Measurements from ENCODE around the gene LYRM4. TPM values are rescaled to one million over a fixed set of nuclear protein-coding genes. Genes with fewer than 3 reads are reported as not detected.

LYRM4 gene
- total and polyA plus RNA-seq, 2 donors (not counting 1 experiment from before 2014, with no cell fraction given) = 22.1 to 29.5 TPM

- no peak overlapping the region for H3K27ac ChIP-seq (ENCODE audit: low read length in 2 of 2)
- WGBS (ENCODE audit: insufficient coverage) = 86% methylated on average over 3 of the region's 4 CpGs
- no peaks in the 10 kb centered on the region for H3K27me3 Mint-ChIP-seq
- DNase-seq = no peak
- TF ChIP-seq EZH2 (IDR thresholded peaks at IDR 0.05; ENCODE audit: borderline replicate concordance, insufficient read depth, low read depth, low read length, poor library complexity, severe bottlenecking) = no peak
- no peak for TF ChIP-seq CTCF (IDR thresholded peaks at IDR 0.05)
- no peak overlapping the region for H3K4me3 ChIP-seq (ENCODE audit: control extremely low read depth in 1 of 5, extremely low read depth in 1 of 5, insufficient read depth in 1 of 5, low read depth in 2 of 5, low read length in 4 of 5)
- peaks cover 3 to 5% of the 10 kb centered on the region in 2 donors for H3K4me1 ChIP-seq (ENCODE audit: control insufficient read depth in 2 of 2, insufficient read depth in 2 of 2, low read length in 2 of 2)
- intact Hi-C loops (cut with micrococcal nuclease) = no loop called here
- peaks cover 0 to 2% of the 10 kb centered on the region in 2 experiments for H3K36me3 ChIP-seq (replicated peaks in 1 of 2; ENCODE audit: control extremely low read depth in 1 of 2, control insufficient read depth in 1 of 2, extremely low read depth in 1 of 2, insufficient read depth in 2 of 2, low read length in 1 of 2)
- no peaks in the 10 kb centered on the region for H3K9me3 Mint-ChIP-seq (ENCODE audit: insufficient read depth)
- no peaks in the 10 kb centered on the region for H3K27me3 ChIP-seq (replicated peaks in 1 of 4; ENCODE audit: control extremely low read depth in 1 of 4, control insufficient read depth in 3 of 4, insufficient read depth in 4 of 4, low read length in 3 of 4)
- no peak overlapping the region for H3K4me3 Mint-ChIP-seq
- peaks cover 62% of the 10 kb centered on the region for H3K79me2 ChIP-seq (ENCODE audit: control insufficient read depth, insufficient read depth, low read length)
- no peak overlapping the region for H2AFZ ChIP-seq (ENCODE audit: insufficient read depth, low read depth, low read length, poor library complexity, severe bottlenecking)
- CTCF ChIA-PET = interaction anchor here (7.6 kb wide), 1 partner anchor 166 kb away, joined by 192 read pairs; no protein-coding TSS in a partner anchor
- H3K9me3 ChIP-seq (ENCODE audit: control extremely low read depth in 1 of 3, control insufficient read depth in 2 of 3, insufficient read depth in 1 of 3, low read length in 2 of 3) = no peaks in the 10 kb centered on the region
- peaks cover 17% of the 10 kb centered on the region for H3K4me1 Mint-ChIP-seq
- H4K20me1 ChIP-seq (ENCODE audit: control insufficient read depth, insufficient read depth, low read length, poor library complexity, severe bottlenecking) = peaks cover 16% of the 10 kb centered on the region
- POLR2A ChIA-PET = no interaction called here
- no peak for ATAC-seq (ENCODE audit: low read depth)
- H3K27ac Mint-ChIP-seq = no peak overlapping the region
- no peak overlapping the region for H3K4me2 ChIP-seq (replicated peaks; ENCODE audit: low read depth, low read length, poor library complexity, severe bottlenecking)
- H3K9ac ChIP-seq (ENCODE audit: low read length) = no peak overlapping the region
Observed at GRCh38 chr6:5308066-5308465, 47.3 kb upstream of the LYRM4 start.

GRCh38 chr6:5307058-5307457 is 46.3 kb upstream of the LYRM4 start:
- DNase-seq (no peak), ATAC-seq (ENCODE audit: low read depth) (no peak)
- CTCF ChIA-PET = interaction anchor here (0.6 to 7.6 kb wide), 2 partner anchors 165 to 248 kb away, joined by 3 to 192 read pairs; no protein-coding TSS in a partner anchor
- H3K9me3 Mint-ChIP-seq (ENCODE audit: insufficient read depth) = no peaks in the 10 kb centered on the region
- peaks cover 0 to 2% of the 10 kb centered on the region in 2 experiments for H3K36me3 ChIP-seq (replicated peaks in 1 of 2; ENCODE audit: control extremely low read depth in 1 of 2, control insufficient read depth in 1 of 2, extremely low read depth in 1 of 2, insufficient read depth in 2 of 2, low read length in 1 of 2)
- peaks cover 72% of the 10 kb centered on the region for H3K79me2 ChIP-seq (ENCODE audit: control insufficient read depth, insufficient read depth, low read length)
- no peak overlapping the region for H3K4me3 Mint-ChIP-seq
- no peak overlapping the region for H3K9ac ChIP-seq (ENCODE audit: low read length)
- no peaks in the 10 kb centered on the region for H3K27me3 ChIP-seq (replicated peaks in 1 of 4; ENCODE audit: control extremely low read depth in 1 of 4, control insufficient read depth in 3 of 4, insufficient read depth in 4 of 4, low read length in 3 of 4)
- no peak overlapping the region for H3K4me2 ChIP-seq (replicated peaks; ENCODE audit: low read depth, low read length, poor library complexity, severe bottlenecking)
- H3K9me3 ChIP-seq (ENCODE audit: control extremely low read depth in 1 of 3, control insufficient read depth in 2 of 3, insufficient read depth in 1 of 3, low read length in 2 of 3) = no peaks in the 10 kb centered on the region
- peaks cover 16% of the 10 kb centered on the region for H4K20me1 ChIP-seq (ENCODE audit: control insufficient read depth, insufficient read depth, low read length, poor library complexity, severe bottlenecking)
- TF ChIP-seq CTCF (IDR thresholded peaks at IDR 0.05) = no peak
- no peak for TF ChIP-seq EZH2 (IDR thresholded peaks at IDR 0.05; ENCODE audit: borderline replicate concordance, insufficient read depth, low read depth, low read length, poor library complexity, severe bottlenecking)
- H3K27ac Mint-ChIP-seq = no peak overlapping the region
- H3K4me1 Mint-ChIP-seq = peaks cover 19% of the 10 kb centered on the region
- no peak overlapping the region for H3K4me3 ChIP-seq (ENCODE audit: control extremely low read depth in 1 of 5, extremely low read depth in 1 of 5, insufficient read depth in 1 of 5, low read depth in 2 of 5, low read length in 4 of 5)
- H2AFZ ChIP-seq (ENCODE audit: insufficient read depth, low read depth, low read length, poor library complexity, severe bottlenecking) = no peak overlapping the region
- POLR2A ChIA-PET = no interaction called here
- H3K27ac ChIP-seq (ENCODE audit: low read length in 2 of 2) = no peak overlapping the region
- intact Hi-C loops (cut with micrococcal nuclease) = no loop called here
- no peaks in the 10 kb centered on the region for H3K27me3 Mint-ChIP-seq
- peaks cover 9 to 15% of the 10 kb centered on the region in 2 donors for H3K4me1 ChIP-seq (ENCODE audit: control insufficient read depth in 2 of 2, insufficient read depth in 2 of 2, low read length in 2 of 2)
